PC-3 (cell line): ENCODE data around the gene OR12D3. TPM values are rescaled to one million over a fixed set of nuclear protein-coding genes. Genes with fewer than 3 reads are reported as not detected.
"Not testable (repeated sequence)": the region's sequence is repeated elsewhere in the genome, so short reads cannot be mapped to it uniquely, and the experiment has no call there.

ENCODE experiments used
- ATAC-seq: fragments of 200-7000 bp; cut with Tn5 transposase; 2 replicates; pipeline ENCODE4 v1.9.1; 2020; ENCODE audit warnings: mild to moderate bottlenecking, moderate library complexity
- BruUV-seq: library from RNA; stranded (reverse); fragments of 400-500 nt; replicated peaks from 2 replicates; lab custom pipeline; 2021; lab: Mats Ljungman, UMichigan
- CTCF ChIA-PET: fragments of 300-600 bp; sonication (Branson Sonifier 250); formaldehyde crosslinking; loops from one replicate; lab custom pipeline; 2022; ENCODE audit warnings: antibody characterized with exemption; lab: Charles Lee
- POLR2A ChIA-PET: fragments of 300-600 bp; sonication (Branson Sonifier 250); formaldehyde crosslinking; loops from one replicate; lab custom pipeline; 2022; ENCODE audit warnings: antibody characterized with exemption; ENCODE audit not compliant: unreplicated experiment; lab: Charles Lee
- DNase-seq: peaks from one replicate; pipeline ENCODE4 v3.0.0-alpha.2; 2015
- H2AFZ ChIP-seq: fragments of 300-600 bp; sonication (generic); 2 replicates; pipeline ENCODE4 v1.6.0; 2016; ENCODE audit warnings: antibody characterized with exemption, low read length
- H3F3A ChIP-seq: fragments of 300-600 bp; sonication (generic); one replicate; pipeline ENCODE4 v1.6.0; 2017; ENCODE audit warnings: antibody characterized with exemption, low read length, control low read depth, mild to moderate bottlenecking; ENCODE audit not compliant: unreplicated experiment
- H3K27ac ChIP-seq: fragments of 300-600 bp; sonication (generic); 2 replicates; pipeline ENCODE4 v1.5.1; 2016; ENCODE audit warnings: mild to moderate bottlenecking, low read length
- H3K27me3 ChIP-seq: fragments of 300-600 bp; sonication (generic); 2 replicates; pipeline ENCODE4 v1.6.1; 2016; ENCODE audit warnings: low read length, mixed read lengths
- H3K36me3 ChIP-seq: fragments of 300-600 bp; sonication (generic); 2 replicates; pipeline ENCODE4 v1.6.1; 2016; ENCODE audit warnings: low read depth, mixed run types, low read length, mixed read lengths
- H3K4me1 ChIP-seq: fragments of 300-600 bp; sonication (generic); 2 replicates; pipeline ENCODE4 v1.5.1; 2016; ENCODE audit warnings: low read length; ENCODE audit not compliant: insufficient read depth
- H3K4me2 ChIP-seq: fragments of 300-600 bp; sonication (generic); 2 replicates; pipeline ENCODE4 v1.6.0; 2016; ENCODE audit warnings: low read length
- H3K4me3 ChIP-seq: fragments of 300-600 bp; sonication (generic); 2 replicates; pipeline ENCODE4 v1.5.1; 2016; ENCODE audit warnings: mild to moderate bottlenecking, low read length, mixed read lengths
- H3K79me2 ChIP-seq: fragments of 300-600 bp; sonication (generic); 2 replicates; pipeline ENCODE4 v1.6.1; 2017; ENCODE audit warnings: low read length, mixed read lengths
- H3K9ac ChIP-seq: fragments of 300-600 bp; sonication (generic); 2 replicates; pipeline ENCODE4 v1.6.0; 2016; ENCODE audit warnings: mild to moderate bottlenecking, low read length
- H3K9me2 ChIP-seq: fragments of 300-600 bp; sonication (generic); replicated peaks from 2 replicates; pipeline ENCODE4 v1.6.1; 2016; ENCODE audit warnings: mixed run types, low read length, mixed read lengths
- H3K9me3 ChIP-seq: fragments of 300-600 bp; sonication (generic); 2 replicates; pipeline ENCODE4 v1.6.1; 2016; ENCODE audit warnings: low read length, mixed read lengths
- H4K20me1 ChIP-seq: fragments of 300-600 bp; sonication (generic); 2 replicates; pipeline ENCODE4 v1.6.1; 2016; ENCODE audit warnings: low read length, mixed read lengths
- CTCF ChIP-seq: fragments of 300-600 bp; sonication (generic); conservative IDR thresholded peaks from 2 replicates; pipeline ENCODE4 v1.5.1; 2017; ENCODE audit warnings: antibody characterized with exemption, low read depth, mild to moderate bottlenecking, low read length
- EZH2 ChIP-seq: fragments of 300-600 bp; sonication (generic); IDR thresholded peaks from one replicate; pipeline ENCODE4 v1.6.1; 2017; ENCODE audit warnings: antibody characterized with exemption, mild to moderate bottlenecking, low read length; ENCODE audit not compliant: unreplicated experiment
- intact Hi-C: fragments of 100-400 bp; cut with micrococcal nuclease; formaldehyde crosslinking; loops from 2 replicates; pipeline ENCODE4 v1.9.0; 2023
- total RNA-seq: library from RNA; depleted of rRNA; stranded (reverse); fragments of >200 nt; gene quantifications from 2 replicates; pipeline ENCODE4 v1.2.3, GENCODE V29; 2014

Gene OR12D3
- total RNA-seq, 1 experiment from 2014 or later = not detected

- ChIA-PET POLR2A (no interaction called here), CTCF (no interaction called here)
- H3K27me3 ChIP-seq = peaks cover 20% of the 10 kb centered on the region
- no peaks in the 10 kb centered on the region for H3K79me2 ChIP-seq
- H3K27ac ChIP-seq = no peak overlapping the region
- no peak overlapping the region for H3K4me3 ChIP-seq
- no peaks in the 10 kb centered on the region for H3K36me3 ChIP-seq
- H3K9me2 ChIP-seq = no peaks in the 10 kb centered on the region
- H3F3A ChIP-seq = no peaks in the 10 kb centered on the region
- intact Hi-C loops = no loop called here
- no peaks in the 10 kb centered on the region for H4K20me1 ChIP-seq
- no peaks in the 10 kb centered on the region for H3K9me3 ChIP-seq
- H3K9ac ChIP-seq = no peak overlapping the region
- BruUV-seq = no TSS peak
- TF ChIP-seq CTCF = no peak
- no peak overlapping the region for H3K4me2 ChIP-seq
- no peak overlapping the region for H2AFZ ChIP-seq
- no peaks in the 10 kb centered on the region for H3K4me1 ChIP-seq
- DNase-seq (no peak), ATAC-seq (no peak)
Observed at GRCh38 chr6:29354980-29355379, 20.1 kb downstream of the OR12D3 start.

GRCh38 chr6:29349348-29349747 lies 25.7 kb downstream of the OR12D3 start:
- H3K4me1 ChIP-seq, H4K20me1 ChIP-seq, DNase-seq, CTCF ChIA-PET, H3K4me2 ChIP-seq, H3K36me3 ChIP-seq, intact Hi-C loops, H3K9me2 ChIP-seq, H3K27ac ChIP-seq, H3K9ac ChIP-seq, H3K79me2 ChIP-seq, ATAC-seq, H2AFZ ChIP-seq, BruUV-seq, H3K4me3 ChIP-seq, H3F3A ChIP-seq, H3K9me3 ChIP-seq, POLR2A ChIA-PET: not testable (repeated sequence)
- H3K27me3 ChIP-seq = peaks cover 22% of the 10 kb centered on the region

- Histone ChIP-seq H3K4me1 (no peaks in the 10 kb centered on the region), H3K79me2 (no peaks in the 10 kb centered on the region), H3K4me2 (no peak overlapping the region), H2AFZ (no peak overlapping the region), H3K27ac (no peak overlapping the region), H4K20me1 (no peaks in the 10 kb centered on the region), H3K9ac (no peak overlapping the region), H3K9me3 (no peaks in the 10 kb centered on the region), H3K9me2 (no peaks in the 10 kb centered on the region), H3F3A (no peaks in the 10 kb centered on the region), H3K4me3 (no peak overlapping the region), H3K27me3 (peaks cover 18% of the 10 kb centered on the region), H3K36me3 (no peaks in the 10 kb centered on the region)
- ChIA-PET POLR2A (no interaction called here), CTCF (no interaction called here)
- DNase-seq (no peak), ATAC-seq (no peak)
- no TSS peak for BruUV-seq
- intact Hi-C loops = no loop called here
- TF ChIP-seq CTCF (no peak), EZH2 (no peak)
Observed at GRCh38 chr6:29345380-29345779, 29.7 kb downstream of the OR12D3 start.
